ENCODE results near the gene PALS2.

Gene PALS2

DNA sequence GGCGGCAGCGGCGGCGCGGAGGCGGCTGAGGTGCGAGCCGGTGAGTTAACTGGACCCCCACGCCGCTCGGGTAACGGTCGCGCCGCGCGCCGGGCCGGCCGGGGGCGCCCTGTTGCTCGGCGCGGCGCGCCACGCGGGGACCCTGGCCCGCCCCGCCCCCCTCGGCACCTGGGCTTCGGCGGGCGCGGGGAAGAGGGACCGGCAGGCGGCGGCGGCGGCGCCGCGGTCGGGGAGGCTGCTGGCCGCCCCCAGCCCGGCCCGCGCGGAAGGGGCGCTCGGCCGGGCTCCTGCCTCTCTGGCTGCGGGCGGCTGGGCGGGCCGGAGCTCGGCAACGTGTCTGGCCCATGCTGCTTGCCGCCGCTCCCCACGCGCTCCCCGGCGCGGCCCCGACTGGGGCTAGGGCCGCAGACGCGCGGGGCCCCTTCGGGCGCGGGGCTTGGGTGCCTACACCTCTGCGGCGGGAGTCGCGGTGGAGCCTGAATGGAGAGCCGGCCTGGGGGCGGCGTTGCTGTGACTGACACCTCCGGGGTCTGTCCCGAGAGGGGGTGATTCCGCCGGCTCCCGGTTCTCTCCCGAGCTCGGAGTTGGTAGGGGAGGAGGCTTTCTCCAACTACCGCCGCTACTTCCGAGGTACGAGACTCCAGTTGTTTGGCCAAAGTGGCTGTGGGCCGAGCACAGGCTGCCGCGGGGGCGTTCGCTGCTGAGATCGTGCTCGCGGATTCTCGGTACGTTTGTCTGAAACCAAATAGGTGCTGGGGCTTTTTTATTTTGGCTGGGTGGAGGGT is 494 bp downstream of the PALS2 start:
- no peaks in the 10 kb centered on the region for H3K27me3 Mint-ChIP-seq
- peaks cover 20 to 37% of the 10 kb centered on the region in 2 donors for H3K4me1 Mint-ChIP-seq (ENCODE audit: low read depth in 2 of 2)
- peak; percentile 26 for ATAC-seq (replicated peaks)
- DNase-seq, result peak; percentile 17 to 26 (median 17)
- H3K27ac Mint-ChIP-seq, result peak overlapping the region; percentile 69 to 91
- peaks cover 7% of the 10 kb centered on the region for H3K36me3 Mint-ChIP-seq (ENCODE audit: insufficient read depth)
- H3K4me3 Mint-ChIP-seq, result peak overlapping the region; percentile 90 to 91
- H3K9me3 Mint-ChIP-seq, result no peaks in the 10 kb centered on the region

DNA sequence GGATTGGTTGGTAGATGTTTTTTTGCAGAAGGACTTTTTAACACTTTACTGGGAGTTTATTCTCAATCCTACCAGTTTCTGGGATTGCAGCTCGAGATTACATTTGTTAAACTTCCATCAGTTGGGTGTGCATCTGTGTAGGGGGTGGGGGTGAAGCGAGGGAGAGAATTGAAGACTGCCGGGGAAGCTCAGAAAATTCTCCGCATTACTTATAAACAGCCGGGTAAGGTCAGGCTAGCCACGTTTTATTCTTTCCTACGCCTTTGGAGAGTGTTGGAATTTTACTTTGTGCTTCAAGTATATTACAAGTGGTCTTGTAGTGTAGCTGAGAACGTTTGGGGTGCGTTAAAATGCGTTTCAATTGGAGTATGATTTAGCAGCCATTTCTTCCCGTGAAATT is 1.1 kb downstream of the PALS2 start:
- no peak for DNase-seq
- Mint-ChIP-seq H3K27me3 (no peaks in the 10 kb centered on the region), H3K4me3 (peak overlapping the region; percentile 90 to 91), H3K4me1 (ENCODE audit: low read depth in 2 of 2) (peaks cover 20 to 39% of the 10 kb centered on the region in 2 donors), H3K27ac (peak overlapping the region; percentile 69 to 91), H3K9me3 (no peaks in the 10 kb centered on the region), H3K36me3 (ENCODE audit: insufficient read depth) (peaks cover 7% of the 10 kb centered on the region)
- ATAC-seq (replicated peaks), result no peak

- ATAC-seq (replicated peaks) (no peak), DNase-seq (no peak)
- H3K36me3 Mint-ChIP-seq (ENCODE audit: insufficient read depth), result peaks cover 7% of the 10 kb centered on the region
- H3K27me3 Mint-ChIP-seq, result no peaks in the 10 kb centered on the region
- H3K27ac Mint-ChIP-seq, result peak overlapping the region in 1 of 2 donors; percentile 91
- peak overlapping the region; percentile 90 to 91 for H3K4me3 Mint-ChIP-seq
- peaks cover 22 to 39% of the 10 kb centered on the region in 2 donors for H3K4me1 Mint-ChIP-seq (ENCODE audit: low read depth in 2 of 2)
- H3K9me3 Mint-ChIP-seq, result no peaks in the 10 kb centered on the region
Measured at GRCh38 chr7:24574950-24575349, 1.7 kb downstream of the PALS2 start.

DNA sequence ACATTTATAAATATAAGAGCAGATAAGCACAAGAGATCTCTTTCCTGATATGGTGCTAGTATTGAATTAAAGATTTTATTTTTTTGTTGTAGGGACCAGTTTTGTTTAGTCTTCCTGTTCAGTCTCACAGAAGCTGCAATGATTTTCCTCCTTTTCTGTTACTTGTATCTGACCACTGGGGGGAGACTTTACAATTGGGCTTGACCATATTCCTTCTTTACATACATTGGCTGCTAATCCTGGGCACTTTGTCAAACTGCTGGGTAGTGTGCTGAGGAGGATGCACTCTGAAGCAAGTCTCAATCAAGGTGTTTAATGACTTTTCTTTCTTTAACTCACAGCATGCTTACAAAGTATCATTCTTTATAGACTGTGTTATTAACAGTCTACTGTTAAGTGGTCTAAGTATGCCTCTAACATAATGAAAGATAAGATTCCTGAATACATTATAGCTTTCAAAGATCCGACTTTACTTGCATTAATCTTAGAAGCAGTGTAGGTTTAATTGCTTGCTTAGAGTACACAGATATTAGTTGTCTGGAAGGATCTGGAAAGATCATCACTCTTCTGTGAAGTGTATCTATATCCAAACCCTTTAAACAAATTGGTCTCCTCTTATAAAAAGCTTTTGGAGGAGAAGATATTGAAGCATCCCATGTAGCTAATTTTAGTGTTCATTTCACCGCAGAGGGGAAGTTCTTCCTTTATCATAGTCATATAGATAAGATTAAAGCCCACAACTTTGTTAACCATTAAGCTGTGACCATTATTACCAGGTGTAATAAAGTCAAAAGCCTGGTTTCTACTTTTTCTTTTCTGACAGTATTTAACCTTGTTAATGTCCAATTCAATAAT is 3.1 kb downstream of the PALS2 start:
- peaks cover 7% of the 10 kb centered on the region for H3K36me3 Mint-ChIP-seq (ENCODE audit: insufficient read depth)
- H3K4me3 Mint-ChIP-seq, result peak overlapping the region in 1 of 2 donors; percentile 10
- DNase-seq (no peak), ATAC-seq (replicated peaks) (no peak)
- no peaks in the 10 kb centered on the region for H3K27me3 Mint-ChIP-seq
- H3K4me1 Mint-ChIP-seq (ENCODE audit: low read depth in 2 of 2), result peaks cover 22 to 39% of the 10 kb centered on the region in 2 donors
- H3K9me3 Mint-ChIP-seq, result no peaks in the 10 kb centered on the region
- no peak overlapping the region for H3K27ac Mint-ChIP-seq

DNA sequence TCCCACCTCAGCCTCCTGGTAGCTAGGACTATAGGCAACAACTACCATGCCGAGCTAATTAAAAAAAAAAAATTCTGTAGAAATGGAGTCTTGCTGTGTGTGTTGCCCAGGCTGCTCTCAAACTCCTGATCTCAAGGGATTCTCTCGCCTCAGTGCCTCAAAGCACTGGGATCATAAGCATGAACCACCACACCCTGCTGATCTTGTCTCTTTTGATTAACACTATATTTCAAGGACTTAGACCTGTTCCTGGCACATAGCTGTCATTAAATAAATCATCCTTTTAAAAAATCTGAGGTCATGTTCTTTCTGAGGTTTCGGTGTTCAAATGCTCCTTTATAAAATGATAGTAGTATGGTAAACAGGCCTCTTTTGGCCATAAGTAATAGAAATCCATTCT is 4.8 kb downstream of the PALS2 start:
- H3K4me1 Mint-ChIP-seq (ENCODE audit: low read depth in 2 of 2), result peaks cover 14 to 28% of the 10 kb centered on the region in 2 donors
- no peaks in the 10 kb centered on the region for H3K9me3 Mint-ChIP-seq
- no peak overlapping the region for H3K4me3 Mint-ChIP-seq
- DNase-seq (no peak), ATAC-seq (replicated peaks) (no peak)
- H3K27ac Mint-ChIP-seq, result no peak overlapping the region
- H3K36me3 Mint-ChIP-seq (ENCODE audit: insufficient read depth), result peaks cover 4% of the 10 kb centered on the region
- no peaks in the 10 kb centered on the region for H3K27me3 Mint-ChIP-seq

- H3K4me1 Mint-ChIP-seq (ENCODE audit: low read depth in 2 of 2), result peaks cover 6 to 16% of the 10 kb centered on the region in 2 donors
- H3K9me3 Mint-ChIP-seq, result no peaks in the 10 kb centered on the region
- H3K36me3 Mint-ChIP-seq (ENCODE audit: insufficient read depth), result no peaks in the 10 kb centered on the region
- no peaks in the 10 kb centered on the region for H3K27me3 Mint-ChIP-seq
- ATAC-seq (replicated peaks) (no peak), DNase-seq (no peak)
- no peak overlapping the region for H3K27ac Mint-ChIP-seq
- no peak overlapping the region for H3K4me3 Mint-ChIP-seq
Measured at GRCh38 chr7:24580283-24580946, 7.2 kb downstream of the PALS2 start.

DNA sequence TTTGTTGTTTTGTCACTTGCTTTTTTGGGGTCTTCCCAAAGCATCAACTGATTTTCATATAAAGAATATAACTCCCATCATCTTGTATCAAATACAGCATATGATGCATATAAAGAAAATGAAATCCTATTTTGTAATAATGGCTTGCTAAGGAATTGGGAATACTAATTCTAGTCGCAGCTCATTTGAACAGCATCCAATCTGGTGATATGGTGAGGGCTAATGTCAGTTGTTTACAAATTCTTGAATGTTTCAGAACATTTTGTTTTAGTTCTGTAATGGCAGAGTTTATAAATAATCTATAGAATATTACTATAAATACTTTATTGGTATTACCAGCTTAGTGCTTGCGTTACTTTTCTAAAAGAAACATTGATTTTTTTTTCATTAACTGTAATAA is 8.9 kb downstream of the PALS2 start:
- no peak for ATAC-seq (replicated peaks)
- peaks cover 6 to 11% of the 10 kb centered on the region in 2 donors for H3K4me1 Mint-ChIP-seq (ENCODE audit: low read depth in 2 of 2)
- no peak overlapping the region for H3K4me3 Mint-ChIP-seq
- H3K9me3 Mint-ChIP-seq, result no peaks in the 10 kb centered on the region
- no peaks in the 10 kb centered on the region for H3K36me3 Mint-ChIP-seq (ENCODE audit: insufficient read depth)
- H3K27ac Mint-ChIP-seq, result no peak overlapping the region
- H3K27me3 Mint-ChIP-seq, result no peaks in the 10 kb centered on the region
- no peak for DNase-seq

GRCh38 chr7:24587853-24588252 is 14.6 kb downstream of the PALS2 start:
- DNase-seq (peak; percentile 45 to 62 (median 50)), ATAC-seq (replicated peaks) (peak; percentile 86)
- Mint-ChIP-seq H3K27me3 (no peaks in the 10 kb centered on the region), H3K36me3 (ENCODE audit: insufficient read depth) (no peaks in the 10 kb centered on the region), H3K4me3 (no peak overlapping the region), H3K27ac (no peak overlapping the region), H3K4me1 (ENCODE audit: low read depth in 2 of 2) (peaks cover 6 to 20% of the 10 kb centered on the region in 2 donors), H3K9me3 (no peaks in the 10 kb centered on the region)

GRCh38 chr7:24591152-24591551 is 17.9 kb downstream of the PALS2 start:
- Mint-ChIP-seq H3K4me3 (no peak overlapping the region), H3K27me3 (no peaks in the 10 kb centered on the region), H3K36me3 (ENCODE audit: insufficient read depth) (no peaks in the 10 kb centered on the region), H3K4me1 (ENCODE audit: low read depth in 2 of 2) (peaks cover 8 to 19% of the 10 kb centered on the region in 2 donors), H3K9me3 (no peaks in the 10 kb centered on the region), H3K27ac (no peak overlapping the region)
- ATAC-seq (replicated peaks) (no peak), DNase-seq (no peak)

- ATAC-seq (replicated peaks), result peak; percentile 74
- H3K36me3 Mint-ChIP-seq (ENCODE audit: insufficient read depth), result no peaks in the 10 kb centered on the region
- H3K27me3 Mint-ChIP-seq, result no peaks in the 10 kb centered on the region
- peaks cover 5 to 9% of the 10 kb centered on the region in 2 donors for H3K4me1 Mint-ChIP-seq (ENCODE audit: low read depth in 2 of 2)
- DNase-seq, result no peak
- H3K4me3 Mint-ChIP-seq, result no peak overlapping the region
- H3K27ac Mint-ChIP-seq, result no peak overlapping the region
- H3K9me3 Mint-ChIP-seq, result no peaks in the 10 kb centered on the region
Measured at GRCh38 chr7:24595671-24596418, 22.6 kb downstream of the PALS2 start.

- Mint-ChIP-seq H3K36me3 (ENCODE audit: insufficient read depth) (no peaks in the 10 kb centered on the region), H3K9me3 (no peaks in the 10 kb centered on the region), H3K27me3 (no peaks in the 10 kb centered on the region), H3K27ac (no peak overlapping the region), H3K4me3 (no peak overlapping the region), H3K4me1 (ENCODE audit: low read depth in 2 of 2) (peaks cover 5 to 8% of the 10 kb centered on the region in 2 donors)
- DNase-seq (no peak), ATAC-seq (replicated peaks) (no peak)
Measured at GRCh38 chr7:24597014-24597413, 23.8 kb downstream of the PALS2 start.

DNA sequence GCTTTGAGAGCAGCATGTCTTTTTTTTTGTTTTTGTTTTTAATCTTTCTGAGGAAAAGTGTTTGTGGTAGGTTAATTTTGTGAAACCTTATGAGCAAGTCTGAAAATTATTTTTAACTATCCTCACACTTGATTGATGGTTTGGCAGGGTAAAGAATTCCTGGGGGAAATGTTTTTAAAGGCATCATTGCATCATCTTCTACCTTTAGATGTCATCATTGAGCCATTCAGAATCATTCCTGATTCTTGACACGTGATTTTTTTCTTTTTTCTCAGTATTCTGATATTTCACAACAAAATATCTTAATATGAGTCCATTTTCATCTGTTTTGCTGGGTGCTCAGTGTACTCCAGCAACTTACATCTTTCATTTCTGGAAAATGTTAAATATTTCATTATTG is 28.3 kb downstream of the PALS2 start:
- no peak for ATAC-seq (replicated peaks)
- Mint-ChIP-seq H3K27ac (no peak overlapping the region), H3K4me1 (ENCODE audit: low read depth in 2 of 2) (peaks cover 0 to 5% of the 10 kb centered on the region in 2 donors), H3K27me3 (no peaks in the 10 kb centered on the region), H3K9me3 (peaks cover 0 to 3% of the 10 kb centered on the region in 2 donors), H3K36me3 (ENCODE audit: insufficient read depth) (no peaks in the 10 kb centered on the region), H3K4me3 (no peak overlapping the region)
- DNase-seq, result no peak

Data from effector memory CD8-positive, alpha-beta T cell (primary cell).